HEK293 (cell line): ENCODE measurements around the gene GET3.

ENCODE experiments used
- GLIS2 ChIP-seq: fragments of 450-650 bp; formaldehyde crosslinking; IDR thresholded peaks from 2 replicates; pipeline ENCODE4 v1.5.1; 2016; ENCODE audit warnings: missing biosample characterization, missing genetic modification characterization
- MYNN ChIP-seq: fragments of 450-650 bp; formaldehyde crosslinking; IDR thresholded peaks from 2 replicates; pipeline ENCODE4 v1.5.1; 2016; ENCODE audit warnings: missing biosample characterization, missing genetic modification characterization, borderline replicate concordance
- MZF1 ChIP-seq: fragments of 450-650 bp; formaldehyde crosslinking; IDR thresholded peaks from 2 replicates; pipeline ENCODE4 v1.5.1; 2017; ENCODE audit warnings: missing biosample characterization, missing genetic modification characterization, borderline replicate concordance
- YY2 ChIP-seq: fragments of 450-650 bp; formaldehyde crosslinking; IDR thresholded peaks from 2 replicates; pipeline ENCODE4 v1.5.1; 2016; ENCODE audit warnings: missing biosample characterization, missing genetic modification characterization
- ZFP41 ChIP-seq: fragments of 450-650 bp; formaldehyde crosslinking; IDR thresholded peaks from 2 replicates; pipeline ENCODE4 v1.5.1; 2016; ENCODE audit warnings: missing biosample characterization, missing genetic modification characterization, borderline replicate concordance
- ZFP69B ChIP-seq: fragments of 450-650 bp; formaldehyde crosslinking; IDR thresholded peaks from 2 replicates; pipeline ENCODE4 v1.5.1; 2016; ENCODE audit warnings: missing biosample characterization, missing genetic modification characterization
- ZNF132 ChIP-seq: fragments of 450-650 bp; formaldehyde crosslinking; IDR thresholded peaks from 2 replicates; pipeline ENCODE4 v1.5.1; 2017; ENCODE audit warnings: missing biosample characterization, missing genetic modification characterization, borderline replicate concordance
- ZNF133 ChIP-seq: fragments of 450-650 bp; formaldehyde crosslinking; IDR thresholded peaks from 2 replicates; pipeline ENCODE4 v1.5.1; 2016; ENCODE audit warnings: missing biosample characterization, missing genetic modification characterization
- ZNF24 ChIP-seq: fragments of 450-650 bp; formaldehyde crosslinking; IDR thresholded peaks from 2 replicates; pipeline ENCODE4 v1.5.1; 2016; ENCODE audit warnings: missing biosample characterization, missing genetic modification characterization
- ZNF248 ChIP-seq: fragments of 450-650 bp; formaldehyde crosslinking; IDR thresholded peaks from 2 replicates; pipeline ENCODE4 v1.5.1; 2017; ENCODE audit warnings: missing biosample characterization, missing genetic modification characterization
- ZNF416 ChIP-seq: fragments of 450-650 bp; formaldehyde crosslinking; IDR thresholded peaks from 2 replicates; pipeline ENCODE4 v1.5.1; 2016; ENCODE audit warnings: missing biosample characterization, missing genetic modification characterization
- ZNF423 ChIP-seq: fragments of 450-650 bp; formaldehyde crosslinking; IDR thresholded peaks from 2 replicates; pipeline ENCODE4 v1.5.1; 2016; ENCODE audit warnings: missing biosample characterization, missing genetic modification characterization
- ZNF544 ChIP-seq: fragments of 450-650 bp; formaldehyde crosslinking; IDR thresholded peaks from 2 replicates; pipeline ENCODE4 v1.5.0; 2017; ENCODE audit warnings: missing biosample characterization, missing genetic modification characterization
- ZNF548 ChIP-seq: fragments of 450-650 bp; formaldehyde crosslinking; IDR thresholded peaks from 2 replicates; pipeline ENCODE4 v1.5.1; 2016; ENCODE audit warnings: missing biosample characterization, missing genetic modification characterization
- ZNF561 ChIP-seq: fragments of 450-650 bp; IDR thresholded peaks from 2 replicates; pipeline ENCODE4 v1.5.1; 2018; ENCODE audit warnings: missing biosample characterization, missing genetic modification characterization, borderline replicate concordance
- ZNF585B ChIP-seq: fragments of 450-650 bp; formaldehyde crosslinking; IDR thresholded peaks from 2 replicates; pipeline ENCODE4 v1.5.1; 2016; ENCODE audit warnings: missing biosample characterization, missing genetic modification characterization
- ZNF596 ChIP-seq: fragments of 450-650 bp; IDR thresholded peaks from 2 replicates; pipeline ENCODE4 v1.5.0; 2018; ENCODE audit warnings: missing biosample characterization, mild to moderate bottlenecking, missing genetic modification characterization, moderate library complexity
- ZNF701 ChIP-seq: fragments of 450-650 bp; formaldehyde crosslinking; IDR thresholded peaks from 2 replicates; pipeline ENCODE4 v1.5.1; 2016; ENCODE audit warnings: missing biosample characterization, missing genetic modification characterization
- ZNF777 ChIP-seq: fragments of 450-650 bp; formaldehyde crosslinking; IDR thresholded peaks from 2 replicates; pipeline ENCODE4 v1.5.1; 2017; ENCODE audit warnings: missing biosample characterization, missing genetic modification characterization, borderline replicate concordance
- ZNF830 ChIP-seq: fragments of 450-650 bp; IDR thresholded peaks from 2 replicates; pipeline ENCODE4 v1.5.0; 2018; ENCODE audit warnings: missing biosample characterization, missing genetic modification characterization, low read depth, mild to moderate bottlenecking, moderate library complexity
- ZSCAN23 ChIP-seq: fragments of 450-650 bp; formaldehyde crosslinking; IDR thresholded peaks from 2 replicates; pipeline ENCODE4 v1.5.1; 2016; ENCODE audit warnings: missing biosample characterization, missing genetic modification characterization
- TF ChIP-seq, protein P1 (sequence below): fragments of 450-650 bp; formaldehyde crosslinking; IDR thresholded peaks from 2 replicates; pipeline ENCODE4 v1.5.1; 2017; ENCODE audit warnings: missing biosample characterization, missing genetic modification characterization
- TF ChIP-seq, protein P2 (sequence below): fragments of 450-650 bp; IDR thresholded peaks from 2 replicates; pipeline ENCODE4 v1.5.1; 2018; ENCODE audit warnings: missing biosample characterization, mild to moderate bottlenecking, missing genetic modification characterization
- TF ChIP-seq, protein P3 (sequence below): fragments of 450-650 bp; formaldehyde crosslinking; optimal IDR thresholded peaks from 2 replicates; pipeline ENCODE3; 2016; ENCODE audit warnings: missing biosample characterization, mild to moderate bottlenecking, missing genetic modification characterization
- TF ChIP-seq, protein P4 (sequence below): fragments of 450-650 bp; formaldehyde crosslinking; IDR thresholded peaks from 2 replicates; pipeline ENCODE4 v1.5.1; 2016; ENCODE audit warnings: missing biosample characterization, missing genetic modification characterization
- TF ChIP-seq, protein P5 (sequence below): fragments of 450-650 bp; formaldehyde crosslinking; IDR thresholded peaks from 2 replicates; pipeline ENCODE4 v1.5.1; 2016; ENCODE audit warnings: missing biosample characterization, missing genetic modification characterization, borderline replicate concordance

The GET3 gene

DNA sequence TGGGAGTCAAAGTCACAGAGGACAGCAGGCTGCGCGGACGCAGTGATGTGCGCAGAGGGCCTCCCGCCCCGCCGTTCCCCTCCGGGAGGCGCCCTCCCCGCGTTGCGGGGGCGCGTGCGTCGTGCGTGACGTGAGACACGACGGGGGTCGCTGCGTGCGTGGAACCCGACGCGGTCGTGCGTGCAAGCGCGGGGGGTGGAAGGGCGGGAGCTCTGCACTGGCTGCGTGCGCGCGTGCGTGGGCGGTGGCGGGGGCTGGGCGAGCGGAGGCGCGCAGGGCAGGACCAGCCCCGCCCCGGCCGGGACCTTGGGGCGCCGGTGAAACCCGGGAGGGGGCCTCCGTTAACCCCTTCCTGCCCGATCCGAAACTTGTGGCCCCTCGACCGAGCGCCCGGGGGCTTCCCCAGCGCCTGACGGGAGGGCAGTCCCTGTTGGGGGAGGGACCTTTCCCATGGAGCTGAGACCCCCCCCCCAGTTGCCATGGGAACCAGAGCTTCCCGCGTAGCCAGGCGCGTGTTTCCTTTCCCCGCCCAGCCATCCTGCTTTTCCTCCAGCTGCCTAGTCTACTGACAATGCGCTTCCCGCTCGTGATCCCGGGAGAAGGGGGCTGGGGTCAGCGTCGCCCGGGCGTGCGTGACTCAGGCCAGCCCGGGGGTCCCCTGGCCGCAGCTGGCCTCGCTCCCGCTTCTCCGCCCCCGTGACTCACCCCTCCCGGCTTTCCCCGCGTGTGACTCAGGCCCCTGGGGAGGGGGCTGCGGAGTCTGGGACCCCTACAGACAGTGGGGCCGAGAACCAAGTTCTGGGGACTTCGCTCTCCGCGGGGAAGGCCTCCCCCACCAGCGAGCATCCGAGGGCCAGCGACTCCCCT is 45.4 kb downstream of the GET3 start (continued):
- TF ChIP-seq, protein P1, sequence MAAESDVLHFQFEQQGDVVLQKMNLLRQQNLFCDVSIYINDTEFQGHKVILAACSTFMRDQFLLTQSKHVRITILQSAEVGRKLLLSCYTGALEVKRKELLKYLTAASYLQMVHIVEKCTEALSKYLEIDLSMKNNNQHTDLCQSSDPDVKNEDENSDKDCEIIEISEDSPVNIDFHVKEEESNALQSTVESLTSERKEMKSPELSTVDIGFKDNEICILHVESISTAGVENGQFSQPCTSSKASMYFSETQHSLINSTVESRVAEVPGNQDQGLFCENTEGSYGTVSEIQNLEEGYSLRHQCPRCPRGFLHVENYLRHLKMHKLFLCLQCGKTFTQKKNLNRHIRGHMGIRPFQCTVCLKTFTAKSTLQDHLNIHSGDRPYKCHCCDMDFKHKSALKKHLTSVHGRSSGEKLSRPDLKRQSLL, result no peak
- TF ChIP-seq ZNF830 (tag by site-specific recombination) (no peak), GLIS2 (tag by site-specific recombination) (peak; percentile 92), ZNF133 (tag by site-specific recombination) (no peak), ZNF777 (tag by site-specific recombination) (peak; percentile 74; the same call in 1 of the 2 replicates), MYNN (tag by site-specific recombination) (no peak), ZNF585B (tag by site-specific recombination) (no peak), ZNF24 (tag by site-specific recombination) (0 out of 2 replicates have a peak, but pooled peaks have one; percentile 37), ZNF596 (tag by site-specific recombination) (peak; percentile 79), YY2 (no peak), ZSCAN23 (no peak), ZNF548 (tag by site-specific recombination) (no peak), ZNF423 (tag by site-specific recombination) (peak; percentile 88), ZNF132 (no peak), ZNF416 (tag by site-specific recombination) (no peak), ZNF248 (tag by site-specific recombination) (no peak), ZNF544 (tag by site-specific recombination) (no peak), ZFP69B (tag by site-specific recombination) (no peak), ZNF701 (tag by site-specific recombination) (no peak), MZF1 (no peak), ZNF561 (tag by site-specific recombination) (peak; percentile 90), ZFP41 (tag by site-specific recombination) (no peak)
- TF ChIP-seq, protein P2, sequence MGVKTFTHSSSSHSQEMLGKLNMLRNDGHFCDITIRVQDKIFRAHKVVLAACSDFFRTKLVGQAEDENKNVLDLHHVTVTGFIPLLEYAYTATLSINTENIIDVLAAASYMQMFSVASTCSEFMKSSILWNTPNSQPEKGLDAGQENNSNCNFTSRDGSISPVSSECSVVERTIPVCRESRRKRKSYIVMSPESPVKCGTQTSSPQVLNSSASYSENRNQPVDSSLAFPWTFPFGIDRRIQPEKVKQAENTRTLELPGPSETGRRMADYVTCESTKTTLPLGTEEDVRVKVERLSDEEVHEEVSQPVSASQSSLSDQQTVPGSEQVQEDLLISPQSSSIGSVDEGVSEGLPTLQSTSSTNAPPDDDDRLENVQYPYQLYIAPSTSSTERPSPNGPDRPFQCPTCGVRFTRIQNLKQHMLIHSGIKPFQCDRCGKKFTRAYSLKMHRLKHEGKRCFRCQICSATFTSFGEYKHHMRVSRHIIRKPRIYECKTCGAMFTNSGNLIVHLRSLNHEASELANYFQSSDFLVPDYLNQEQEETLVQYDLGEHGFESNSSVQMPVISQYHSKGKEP (tag by site-specific recombination), result peak; percentile 58; the same call in 1 of the 2 replicates
- TF ChIP-seq, protein P3, sequence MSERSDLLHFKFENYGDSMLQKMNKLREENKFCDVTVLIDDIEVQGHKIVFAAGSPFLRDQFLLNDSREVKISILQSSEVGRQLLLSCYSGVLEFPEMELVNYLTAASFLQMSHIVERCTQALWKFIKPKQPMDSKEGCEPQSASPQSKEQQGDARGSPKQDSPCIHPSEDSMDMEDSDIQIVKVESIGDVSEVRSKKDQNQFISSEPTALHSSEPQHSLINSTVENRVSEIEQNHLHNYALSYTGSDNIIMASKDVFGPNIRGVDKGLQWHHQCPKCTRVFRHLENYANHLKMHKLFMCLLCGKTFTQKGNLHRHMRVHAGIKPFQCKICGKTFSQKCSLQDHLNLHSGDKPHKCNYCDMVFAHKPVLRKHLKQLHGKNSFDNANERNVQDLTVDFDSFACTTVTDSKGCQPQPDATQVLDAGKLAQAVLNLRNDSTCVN (tag by site-specific recombination), result peak; percentile 94
- TF ChIP-seq, protein P4, sequence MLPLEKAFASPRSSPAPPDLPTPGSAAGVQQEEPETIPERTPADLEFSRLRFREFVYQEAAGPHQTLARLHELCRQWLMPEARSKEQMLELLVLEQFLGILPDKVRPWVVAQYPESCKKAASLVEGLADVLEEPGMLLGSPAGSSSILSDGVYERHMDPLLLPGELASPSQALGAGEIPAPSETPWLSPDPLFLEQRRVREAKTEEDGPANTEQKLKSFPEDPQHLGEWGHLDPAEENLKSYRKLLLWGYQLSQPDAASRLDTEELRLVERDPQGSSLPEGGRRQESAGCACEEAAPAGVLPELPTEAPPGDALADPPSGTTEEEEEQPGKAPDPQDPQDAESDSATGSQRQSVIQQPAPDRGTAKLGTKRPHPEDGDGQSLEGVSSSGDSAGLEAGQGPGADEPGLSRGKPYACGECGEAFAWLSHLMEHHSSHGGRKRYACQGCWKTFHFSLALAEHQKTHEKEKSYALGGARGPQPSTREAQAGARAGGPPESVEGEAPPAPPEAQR (tag by site-specific recombination), result no peak
- TF ChIP-seq, protein P5, sequence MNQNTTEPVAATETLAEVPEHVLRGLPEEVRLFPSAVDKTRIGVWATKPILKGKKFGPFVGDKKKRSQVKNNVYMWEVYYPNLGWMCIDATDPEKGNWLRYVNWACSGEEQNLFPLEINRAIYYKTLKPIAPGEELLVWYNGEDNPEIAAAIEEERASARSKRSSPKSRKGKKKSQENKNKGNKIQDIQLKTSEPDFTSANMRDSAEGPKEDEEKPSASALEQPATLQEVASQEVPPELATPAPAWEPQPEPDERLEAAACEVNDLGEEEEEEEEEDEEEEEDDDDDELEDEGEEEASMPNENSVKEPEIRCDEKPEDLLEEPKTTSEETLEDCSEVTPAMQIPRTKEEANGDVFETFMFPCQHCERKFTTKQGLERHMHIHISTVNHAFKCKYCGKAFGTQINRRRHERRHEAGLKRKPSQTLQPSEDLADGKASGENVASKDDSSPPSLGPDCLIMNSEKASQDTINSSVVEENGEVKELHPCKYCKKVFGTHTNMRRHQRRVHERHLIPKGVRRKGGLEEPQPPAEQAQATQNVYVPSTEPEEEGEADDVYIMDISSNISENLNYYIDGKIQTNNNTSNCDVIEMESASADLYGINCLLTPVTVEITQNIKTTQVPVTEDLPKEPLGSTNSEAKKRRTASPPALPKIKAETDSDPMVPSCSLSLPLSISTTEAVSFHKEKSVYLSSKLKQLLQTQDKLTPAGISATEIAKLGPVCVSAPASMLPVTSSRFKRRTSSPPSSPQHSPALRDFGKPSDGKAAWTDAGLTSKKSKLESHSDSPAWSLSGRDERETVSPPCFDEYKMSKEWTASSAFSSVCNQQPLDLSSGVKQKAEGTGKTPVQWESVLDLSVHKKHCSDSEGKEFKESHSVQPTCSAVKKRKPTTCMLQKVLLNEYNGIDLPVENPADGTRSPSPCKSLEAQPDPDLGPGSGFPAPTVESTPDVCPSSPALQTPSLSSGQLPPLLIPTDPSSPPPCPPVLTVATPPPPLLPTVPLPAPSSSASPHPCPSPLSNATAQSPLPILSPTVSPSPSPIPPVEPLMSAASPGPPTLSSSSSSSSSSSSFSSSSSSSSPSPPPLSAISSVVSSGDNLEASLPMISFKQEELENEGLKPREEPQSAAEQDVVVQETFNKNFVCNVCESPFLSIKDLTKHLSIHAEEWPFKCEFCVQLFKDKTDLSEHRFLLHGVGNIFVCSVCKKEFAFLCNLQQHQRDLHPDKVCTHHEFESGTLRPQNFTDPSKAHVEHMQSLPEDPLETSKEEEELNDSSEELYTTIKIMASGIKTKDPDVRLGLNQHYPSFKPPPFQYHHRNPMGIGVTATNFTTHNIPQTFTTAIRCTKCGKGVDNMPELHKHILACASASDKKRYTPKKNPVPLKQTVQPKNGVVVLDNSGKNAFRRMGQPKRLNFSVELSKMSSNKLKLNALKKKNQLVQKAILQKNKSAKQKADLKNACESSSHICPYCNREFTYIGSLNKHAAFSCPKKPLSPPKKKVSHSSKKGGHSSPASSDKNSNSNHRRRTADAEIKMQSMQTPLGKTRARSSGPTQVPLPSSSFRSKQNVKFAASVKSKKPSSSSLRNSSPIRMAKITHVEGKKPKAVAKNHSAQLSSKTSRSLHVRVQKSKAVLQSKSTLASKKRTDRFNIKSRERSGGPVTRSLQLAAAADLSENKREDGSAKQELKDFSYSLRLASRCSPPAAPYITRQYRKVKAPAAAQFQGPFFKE (tag by site-specific recombination), result no peak
